HG02943 (cell line): ENCODE results near the gene TRIM29.
"Not testable (repeated sequence)": the region's sequence is repeated elsewhere in the genome, so short reads cannot be mapped to it uniquely, and the experiment has no call there.

ENCODE experiments used
- ATAC-seq: cut with Tn5 transposase; IDR thresholded peaks from one replicate; pipeline ENCODE4 v1.9.1; 2021; ENCODE audit warnings: mild to moderate bottlenecking, low read depth, moderate library complexity; ENCODE audit not compliant: unreplicated experiment

TRIM29 gene

GRCh38 chr11:120173019-120173705 is 35.2 kb upstream of the TRIM29 start:
- no peak for ATAC-seq

- no peak for ATAC-seq
Observed at GRCh38 chr11:120172054-120172911, 34.4 kb upstream of the TRIM29 start.

- ATAC-seq = no peak
Observed at GRCh38 chr11:120170741-120171261, 32.9 kb upstream of the TRIM29 start.

DNA sequence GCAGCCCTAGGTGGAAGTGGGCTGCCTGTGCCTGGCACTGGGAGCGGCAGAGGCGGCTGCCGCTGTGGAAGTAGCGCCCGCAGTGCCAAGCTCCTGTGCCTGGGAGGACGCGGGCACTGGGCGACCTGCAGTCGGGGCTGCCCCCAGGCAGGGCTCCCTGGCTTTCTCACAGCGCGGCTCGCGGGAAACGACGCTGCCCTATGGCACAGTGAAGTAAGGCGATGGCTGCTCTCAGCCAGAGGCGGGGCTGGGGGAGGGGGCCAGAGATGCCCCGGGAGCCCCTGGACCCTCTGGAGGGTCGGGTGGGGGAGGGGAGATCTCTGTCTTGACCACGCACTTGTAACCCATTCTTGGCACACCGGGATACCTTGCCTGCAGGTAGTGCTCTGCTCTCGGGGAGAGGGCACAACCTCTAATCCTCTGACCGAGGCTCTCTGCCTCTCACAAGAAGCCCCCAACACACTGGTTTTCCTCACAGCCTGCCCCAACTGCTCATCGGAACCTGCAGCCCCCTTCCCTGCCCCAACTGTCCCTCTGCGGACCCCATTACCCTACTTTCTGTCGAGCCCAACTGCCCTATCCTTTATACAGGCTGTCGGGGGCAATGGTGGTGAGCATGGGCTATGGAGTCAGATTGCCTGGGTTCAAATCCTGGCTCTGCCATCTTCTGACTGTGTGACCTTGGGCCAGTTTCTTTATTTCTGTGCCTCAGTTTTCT is 32.2 kb upstream of the TRIM29 start:
- no peak for ATAC-seq

- no peak for ATAC-seq
Observed at GRCh38 chr11:120168960-120169681, 31.2 kb upstream of the TRIM29 start.

DNA sequence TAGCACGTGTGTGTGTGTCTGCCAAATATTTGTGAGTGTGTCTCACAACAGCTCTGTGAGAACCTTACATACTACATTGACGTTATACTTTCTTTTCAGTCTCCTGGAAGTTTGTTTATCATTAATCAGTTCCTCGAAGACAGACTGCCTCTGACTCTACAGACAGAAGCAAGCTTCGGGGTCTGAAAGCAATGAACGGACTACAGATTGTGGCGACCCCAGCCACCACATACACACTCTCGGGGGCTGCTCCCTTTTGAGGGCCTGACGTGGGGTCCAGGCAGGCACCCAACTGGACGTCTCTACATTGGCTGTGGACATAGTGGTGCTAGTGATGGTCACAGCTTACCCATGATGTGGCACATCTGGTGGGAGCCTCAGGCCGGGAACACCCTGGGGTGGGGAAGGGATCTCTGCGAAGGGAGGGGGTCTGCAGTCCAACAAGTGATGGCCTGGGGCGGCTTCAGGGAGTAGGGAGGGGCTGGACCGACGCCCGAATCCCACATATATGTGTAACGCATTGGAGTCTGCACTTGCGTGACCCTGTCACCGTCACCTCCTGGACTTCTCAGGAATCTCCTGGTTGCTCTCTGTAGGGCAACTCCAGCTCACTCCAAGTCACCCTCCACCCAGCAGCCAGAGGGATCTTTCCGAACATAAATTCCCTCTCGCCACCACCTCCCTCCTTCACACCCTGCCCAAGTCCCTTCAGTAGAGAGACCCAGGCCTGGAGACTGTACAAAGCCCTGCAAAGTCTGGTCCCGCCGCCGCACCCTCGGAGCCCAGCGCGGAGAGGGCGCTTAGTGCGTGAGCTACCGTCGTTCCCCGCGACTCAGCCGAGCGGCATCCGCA is 30.4 kb upstream of the TRIM29 start:
- no peak for ATAC-seq

DNA sequence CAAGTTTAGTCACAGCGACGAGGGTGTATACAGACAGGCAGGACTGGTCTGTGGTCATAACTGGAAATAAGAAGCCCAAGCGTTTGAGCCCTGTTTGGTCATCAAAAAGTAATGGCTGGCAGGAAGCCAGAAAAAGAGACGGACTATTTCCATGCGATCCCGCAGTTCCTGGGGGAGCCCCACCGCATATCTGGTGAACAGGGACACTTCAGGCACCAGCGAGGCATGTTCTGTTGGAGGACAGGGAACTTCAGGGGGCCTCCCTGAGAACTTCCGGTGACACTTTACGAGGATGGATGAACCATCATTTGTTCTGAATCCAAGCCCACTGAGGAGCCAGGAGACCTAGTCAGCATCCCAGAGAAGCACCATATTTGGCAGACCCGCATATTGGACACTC is 29.7 kb upstream of the TRIM29 start:
- no peak for ATAC-seq

DNA sequence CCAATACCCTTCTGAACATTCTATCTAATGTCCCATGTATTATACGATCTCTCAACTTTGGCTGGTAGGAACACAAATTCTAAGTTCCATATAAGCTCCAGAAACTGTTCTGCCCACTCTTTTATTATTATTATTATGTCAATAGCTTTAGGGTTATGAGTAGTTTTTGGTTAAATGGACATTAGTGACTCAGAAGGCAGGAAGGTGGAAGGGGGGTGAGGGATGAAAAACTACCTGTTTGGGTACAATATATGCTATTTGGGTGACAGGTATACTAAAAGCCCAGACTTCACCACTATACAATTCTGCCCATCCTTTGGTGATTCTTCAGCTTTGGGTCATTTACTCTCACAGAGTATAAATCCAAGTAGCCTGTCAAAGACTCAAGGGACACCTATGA is 22.5 kb upstream of the TRIM29 start:
- ATAC-seq = no peak

GRCh38 chr11:120153221-120153620 is 15.3 kb upstream of the TRIM29 start:
- ATAC-seq = no peak

DNA sequence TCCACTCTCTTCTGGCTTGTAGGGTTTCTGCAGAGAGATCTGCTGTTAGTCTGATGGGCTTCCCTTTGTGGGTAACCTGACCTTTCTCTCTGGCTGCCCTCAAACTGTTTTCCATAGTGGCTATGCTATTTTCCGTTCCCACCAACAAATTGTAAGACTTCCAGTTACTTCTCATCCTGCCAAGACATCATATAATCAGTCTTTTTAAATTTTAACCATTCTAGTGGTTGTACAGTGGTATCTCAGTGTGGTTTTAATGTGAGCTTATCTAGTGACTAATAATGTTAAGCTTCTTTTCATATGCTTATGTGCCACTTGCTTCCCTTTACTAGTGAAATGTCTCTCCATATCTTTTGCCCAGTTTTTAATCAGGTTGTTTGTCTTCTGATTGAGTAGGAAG is 13.6 kb upstream of the TRIM29 start:
- no peak for ATAC-seq

DNA sequence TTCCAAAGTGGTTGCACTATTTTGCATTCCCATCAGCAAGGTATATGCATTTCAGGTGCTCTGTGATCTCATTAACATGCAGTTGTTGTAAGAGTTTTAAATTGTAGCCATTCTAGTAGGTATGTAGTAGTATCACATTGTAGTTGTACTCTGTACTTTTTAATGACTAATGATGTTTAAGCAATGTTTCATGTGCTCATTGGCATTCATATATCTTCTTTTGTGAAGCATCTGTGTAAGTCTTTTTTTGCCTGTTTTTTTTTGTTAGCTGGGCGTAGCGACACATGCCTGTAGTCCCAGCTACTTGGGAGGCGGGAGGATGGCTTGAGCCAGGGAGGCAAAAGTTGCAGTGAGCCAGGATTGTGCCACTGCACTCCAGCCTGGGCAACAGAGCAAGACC is 11.3 kb upstream of the TRIM29 start:
- no peak for ATAC-seq

GRCh38 chr11:120147950-120148270 is 10.0 kb upstream of the TRIM29 start:
- no peak for ATAC-seq

DNA sequence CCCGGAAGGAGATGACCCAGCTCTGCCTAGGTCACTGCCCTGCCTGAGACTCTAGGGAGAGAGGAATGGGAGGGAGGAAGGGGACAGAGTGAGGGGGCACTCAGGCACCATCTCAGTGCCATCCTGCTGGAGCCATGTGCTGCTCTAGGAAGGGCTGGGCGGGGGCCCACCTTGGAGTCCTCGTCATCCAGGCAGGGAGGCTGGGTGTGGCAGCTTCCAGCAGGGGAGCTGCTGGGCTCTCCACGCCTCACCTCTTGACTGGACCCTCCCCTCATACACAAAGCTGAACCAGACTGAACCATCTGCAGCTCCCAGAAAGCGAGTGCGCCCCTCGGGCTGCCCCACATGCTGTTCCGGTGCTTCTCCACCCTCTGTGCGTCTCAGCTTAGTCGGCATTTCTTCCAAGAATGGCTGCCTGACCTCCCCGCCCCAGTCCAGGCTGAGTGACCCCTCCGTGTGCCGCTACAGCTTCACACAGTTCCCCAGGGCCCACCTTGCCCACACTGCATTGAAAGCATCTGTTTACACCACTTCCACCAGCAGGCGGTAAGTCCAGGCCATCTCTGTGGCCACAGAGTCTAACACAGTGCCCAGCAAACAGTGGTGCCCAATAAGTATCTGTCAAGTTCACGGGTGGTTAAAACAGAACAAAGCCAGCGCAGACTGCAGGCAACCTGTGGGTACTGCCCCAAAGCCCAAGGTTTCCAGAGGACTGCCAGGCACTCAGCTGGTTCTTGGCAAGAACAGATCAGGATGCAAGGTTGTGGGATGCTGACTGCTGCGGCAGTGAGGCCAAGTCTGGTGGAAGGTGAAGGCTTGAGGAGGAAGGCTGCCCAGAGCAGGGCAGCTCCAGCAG is 9.4 kb upstream of the TRIM29 start:
- no peak for ATAC-seq

GRCh38 chr11:120146413-120147093 is 8.6 kb upstream of the TRIM29 start:
- no peak for ATAC-seq

DNA sequence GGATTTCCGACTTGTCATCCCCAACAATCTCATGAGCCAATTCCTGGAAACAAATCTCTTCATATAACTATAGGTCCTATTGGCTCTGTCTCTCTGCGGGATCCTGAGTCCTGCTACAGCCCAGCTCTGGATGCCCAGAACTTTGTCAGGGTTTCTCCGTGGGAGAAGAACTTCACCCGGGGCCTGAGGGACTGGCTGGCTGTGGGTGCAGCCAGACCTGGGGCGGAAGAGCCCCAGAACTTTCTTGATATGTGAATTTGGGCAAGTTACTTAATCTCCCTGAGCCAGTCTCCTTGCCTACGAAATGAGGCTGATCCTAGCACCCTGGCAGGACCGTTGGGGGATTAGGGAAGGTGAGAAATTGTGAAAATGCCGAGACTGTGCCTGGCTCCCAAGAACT is 6.6 kb upstream of the TRIM29 start:
- ATAC-seq = no peak

DNA sequence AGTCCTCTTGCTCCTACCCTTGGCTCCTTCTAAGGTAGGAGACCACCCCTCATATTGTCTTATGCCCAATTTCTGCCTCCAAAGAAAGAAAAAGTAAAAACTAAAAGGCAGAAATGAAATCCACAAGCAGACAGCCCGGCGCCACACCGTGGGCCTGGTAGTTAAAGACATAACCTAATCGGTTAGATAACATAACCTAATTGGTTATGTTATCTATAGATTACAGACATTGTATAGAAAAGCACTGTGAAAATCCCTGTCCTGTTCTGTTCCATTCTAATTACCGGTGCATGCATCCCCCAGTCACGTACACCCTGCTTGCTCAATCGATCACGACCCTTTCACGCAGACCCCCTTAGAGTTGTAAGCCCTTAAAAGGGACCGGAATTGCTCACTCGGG is 5.6 kb upstream of the TRIM29 start:
- not testable (repeated sequence) for ATAC-seq

GRCh38 chr11:120142441-120143100 is 4.7 kb upstream of the TRIM29 start:
- ATAC-seq = no peak
